ENCODE measurements around the gene ROR2.

DNA sequence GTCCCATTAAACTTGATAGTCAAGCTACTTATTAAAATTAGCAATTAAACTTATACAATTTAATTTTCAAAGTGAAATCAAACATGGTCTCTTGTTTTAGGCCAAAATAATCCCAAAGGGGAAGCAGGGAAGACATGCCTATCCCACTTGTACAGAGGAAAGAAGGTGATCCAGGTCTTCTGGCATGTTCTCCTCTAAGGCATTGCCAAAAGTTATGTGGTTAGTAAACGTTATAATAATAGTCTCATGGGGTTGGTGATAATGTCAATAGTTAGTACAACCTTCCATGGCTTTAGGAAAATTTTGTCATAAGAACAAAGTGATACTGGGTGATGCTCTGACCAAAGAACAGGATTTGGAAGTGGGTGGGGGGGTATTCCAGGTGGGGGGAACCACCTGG is 52.8 kb downstream of the ROR2 start:
- TF ChIP-seq, protein P1, sequence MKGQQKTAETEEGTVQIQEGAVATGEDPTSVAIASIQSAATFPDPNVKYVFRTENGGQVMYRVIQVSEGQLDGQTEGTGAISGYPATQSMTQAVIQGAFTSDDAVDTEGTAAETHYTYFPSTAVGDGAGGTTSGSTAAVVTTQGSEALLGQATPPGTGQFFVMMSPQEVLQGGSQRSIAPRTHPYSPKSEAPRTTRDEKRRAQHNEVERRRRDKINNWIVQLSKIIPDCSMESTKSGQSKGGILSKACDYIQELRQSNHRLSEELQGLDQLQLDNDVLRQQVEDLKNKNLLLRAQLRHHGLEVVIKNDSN (IDR thresholded peaks at IDR 0.05), result no peak
- no peak for TF ChIP-seq NFIC (IDR thresholded peaks at IDR 0.05)
- no peak for TF ChIP-seq EGR1 (IDR thresholded peaks at IDR 0.05)
- TF ChIP-seq TAF1 (IDR thresholded peaks at IDR 0.05; ENCODE audit: low read depth), result no peak
- TF ChIP-seq EP300 (IDR thresholded peaks at IDR 0.05; ENCODE audit: borderline replicate concordance), result no peak
- no peak for TF ChIP-seq YY1 (IDR thresholded peaks at IDR 0.05; ENCODE audit: low read depth)
- no peak for TF ChIP-seq REST (IDR thresholded peaks at IDR 0.05; ENCODE audit: low read depth)

All from Ishikawa (cell line).